Pulmonary artery endothelial cell (primary cell): ENCODE measurements around the gene SGCD. TPM values are rescaled to one million over a fixed set of nuclear protein-coding genes. Genes with fewer than 3 reads are reported as not detected.

ENCODE experiments used
- DNase-seq: peaks from one replicate; pipeline ENCODE4 v3.0.0-alpha.2; 2011; ENCODE audit warnings: low read depth, low spot score
- total RNA-seq: library from RNA; depleted of rRNA; stranded (reverse); fragments of >200 nt; gene quantifications from 2 replicates; pipeline ENCODE4 v1.2.3, GENCODE V29; 2014

Gene SGCD
- total RNA-seq, 1 donor from 2014 or later, result not detected

- no peak for DNase-seq
These were observed 34.6 kb downstream of the SGCD start for GRCh38 chr5:156361436-156362109.

- no peak for DNase-seq
These were observed 36.9 kb downstream of the SGCD start for GRCh38 chr5:156363861-156364260.

- DNase-seq, result no peak
These were observed 39.6 kb downstream of the SGCD start for GRCh38 chr5:156366521-156366920.

GRCh38 chr5:156367597-156367996 lies 40.6 kb downstream of the SGCD start:
- DNase-seq, result no peak

GRCh38 chr5:156375895-156376495 lies 49.0 kb downstream of the SGCD start:
- DNase-seq, result no peak

GRCh38 chr5:156376751-156377150 lies 49.8 kb downstream of the SGCD start:
- no peak for DNase-seq

GRCh38 chr5:156378159-156378558 lies 51.2 kb downstream of the SGCD start:
- DNase-seq, result no peak

GRCh38 chr5:156379206-156379605 lies 52.2 kb downstream of the SGCD start:
- DNase-seq, result no peak

GRCh38 chr5:156380848-156381247 lies 53.9 kb downstream of the SGCD start:
- no peak for DNase-seq

- no peak for DNase-seq
These were observed 56.7 kb downstream of the SGCD start for GRCh38 chr5:156383510-156384265.

GRCh38 chr5:156385416-156385815 lies 58.5 kb downstream of the SGCD start:
- DNase-seq, result no peak

GRCh38 chr5:156386976-156387375 lies 60.0 kb downstream of the SGCD start:
- no peak for DNase-seq

GRCh38 chr5:156387391-156387790 lies 60.4 kb downstream of the SGCD start:
- DNase-seq, result no peak

GRCh38 chr5:156388233-156388632 lies 61.3 kb downstream of the SGCD start:
- no peak for DNase-seq

GRCh38 chr5:156391139-156391538 lies 64.2 kb downstream of the SGCD start:
- no peak for DNase-seq

- no peak for DNase-seq
These were observed 67.0 kb downstream of the SGCD start for GRCh38 chr5:156393980-156394379.

GRCh38 chr5:156394642-156395305 lies 67.8 kb downstream of the SGCD start:
- DNase-seq, result no peak

GRCh38 chr5:156395306-156395675 lies 68.3 kb downstream of the SGCD start:
- no peak for DNase-seq

GRCh38 chr5:156396063-156396829 lies 69.3 kb downstream of the SGCD start:
- DNase-seq, result no peak

- DNase-seq, result no peak
These were observed 69.8 kb downstream of the SGCD start for GRCh38 chr5:156396830-156397081.

- DNase-seq, result no peak
These were observed 72.4 kb downstream of the SGCD start for GRCh38 chr5:156399323-156399722.
